Stimulated activated CD8-positive, alpha-beta memory T cell treated with anti-CD3 and anti-CD28 coated beads, Interleukin-4, amount 100 ng/mL, for 1 hour (primary cell): Measurements from ENCODE around the gene CTNNA3.

Experiments
- DNase-seq, 2 donors: peaks; one replicate each; pipeline ENCODE4 v3.0.0-alpha.2; 2020; ENCODE audit warnings: low read depth in 2 of 2, low spot score in 1 of 2

CTNNA3 gene

GRCh38 chr10:67141300-67141699 lies 554.7 kb downstream of the CTNNA3 start:
- no peak for DNase-seq

- DNase-seq, result no peak
Observed at GRCh38 chr10:67140641-67141040, 555.4 kb downstream of the CTNNA3 start.

DNA sequence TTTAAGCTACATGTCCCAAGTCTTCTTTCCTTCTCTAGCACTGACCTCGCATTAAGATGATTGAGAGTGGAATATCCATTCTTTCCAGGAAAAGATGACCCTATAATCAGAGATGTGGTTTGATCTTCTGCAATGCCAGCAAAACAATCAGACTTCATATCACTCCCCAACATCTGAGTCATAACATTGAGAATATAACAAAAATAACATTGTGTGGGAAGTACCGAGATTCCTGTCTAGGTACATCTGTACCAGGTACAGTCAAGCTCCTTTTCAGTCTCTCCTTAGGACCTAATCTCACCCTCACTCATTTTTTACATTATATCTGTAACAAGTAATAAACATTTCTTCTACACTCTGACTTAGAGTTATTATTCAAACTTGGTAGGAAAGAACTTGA lies 568.6 kb downstream of the CTNNA3 start:
- DNase-seq, result no peak

GRCh38 chr10:67119651-67120050 lies 576.3 kb downstream of the CTNNA3 start:
- DNase-seq, result no peak

GRCh38 chr10:67115972-67116371 lies 580.0 kb downstream of the CTNNA3 start:
- no peak for DNase-seq

- no peak for DNase-seq
Observed at GRCh38 chr10:67114945-67115344, 581.0 kb downstream of the CTNNA3 start.

GRCh38 chr10:67112765-67113164 lies 583.2 kb downstream of the CTNNA3 start:
- DNase-seq, result no peak

DNA sequence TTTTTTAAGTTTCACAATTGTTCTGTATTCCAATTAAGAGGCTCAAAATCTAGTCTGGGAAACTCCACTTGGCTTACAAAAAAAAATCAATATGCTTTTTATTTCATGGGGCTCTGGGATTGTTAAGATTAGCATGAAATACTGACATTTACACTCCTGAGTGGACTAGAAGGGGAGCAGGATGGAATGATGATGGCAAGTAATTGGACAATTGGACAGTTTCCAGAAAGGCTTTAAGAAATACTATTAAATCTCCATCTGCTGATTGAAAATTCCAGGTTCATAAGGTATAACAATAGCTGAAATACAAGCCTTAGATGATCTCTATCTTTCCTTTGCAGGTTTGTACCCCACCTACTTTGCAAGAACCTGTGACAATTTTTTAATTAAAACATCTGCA lies 585.7 kb downstream of the CTNNA3 start:
- no peak for DNase-seq

DNA sequence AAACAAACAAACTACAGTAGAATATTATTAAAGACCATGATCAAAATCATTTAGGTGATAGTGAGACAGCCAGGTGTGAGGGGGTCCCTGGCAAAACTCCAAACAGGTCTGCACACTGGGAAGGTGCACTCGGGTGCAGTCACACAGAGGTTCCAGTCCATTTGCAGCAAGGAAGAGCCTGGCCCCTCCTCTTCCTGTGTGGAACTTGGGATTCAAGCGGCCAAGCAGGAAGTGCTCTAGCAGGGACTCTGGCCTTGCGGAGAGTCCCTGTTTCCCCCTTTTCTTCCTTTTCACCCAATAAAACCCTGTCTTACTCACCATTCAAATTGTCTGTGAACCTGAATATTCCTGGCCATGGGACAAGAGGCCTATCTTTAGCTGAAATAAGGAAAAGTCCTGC lies 588.3 kb downstream of the CTNNA3 start:
- DNase-seq, result no peak

DNA sequence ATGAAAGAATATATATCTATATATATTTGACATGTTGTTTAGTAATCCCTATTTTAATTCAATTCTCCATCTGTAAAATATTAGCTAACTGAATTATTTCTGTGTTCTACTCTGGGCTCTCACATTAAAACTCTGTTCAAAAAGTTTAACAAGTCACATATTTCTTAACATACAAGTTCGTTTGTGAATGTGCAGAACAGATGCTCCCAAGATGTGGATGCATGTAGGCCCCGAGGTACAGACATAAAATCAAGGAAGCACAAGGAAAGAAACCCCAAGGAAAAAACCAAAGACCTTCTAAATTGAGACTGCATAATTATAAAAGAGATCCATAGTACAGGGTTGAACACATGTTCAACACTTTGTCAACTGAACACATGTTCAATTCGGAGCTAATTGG lies 595.0 kb downstream of the CTNNA3 start:
- DNase-seq, result no peak

- DNase-seq, result no peak
Observed at GRCh38 chr10:67098461-67098860, 597.5 kb downstream of the CTNNA3 start.

GRCh38 chr10:67095531-67095930 lies 600.5 kb downstream of the CTNNA3 start:
- DNase-seq, result no peak

- DNase-seq, result no peak
Observed at GRCh38 chr10:67088036-67088435, 608.0 kb downstream of the CTNNA3 start.

- DNase-seq, result no peak
Observed at GRCh38 chr10:67087135-67087425, 608.9 kb downstream of the CTNNA3 start.

- DNase-seq, result no peak
Observed at GRCh38 chr10:67086327-67087134, 609.5 kb downstream of the CTNNA3 start.

- DNase-seq, result no peak
Observed at GRCh38 chr10:67079126-67079525, 616.9 kb downstream of the CTNNA3 start.

- no peak for DNase-seq
Observed at GRCh38 chr10:67077376-67077775, 618.6 kb downstream of the CTNNA3 start.

- no peak for DNase-seq
Observed at GRCh38 chr10:67076144-67076543, 619.9 kb downstream of the CTNNA3 start.

GRCh38 chr10:67075491-67075971 lies 620.5 kb downstream of the CTNNA3 start:
- no peak for DNase-seq

DNA sequence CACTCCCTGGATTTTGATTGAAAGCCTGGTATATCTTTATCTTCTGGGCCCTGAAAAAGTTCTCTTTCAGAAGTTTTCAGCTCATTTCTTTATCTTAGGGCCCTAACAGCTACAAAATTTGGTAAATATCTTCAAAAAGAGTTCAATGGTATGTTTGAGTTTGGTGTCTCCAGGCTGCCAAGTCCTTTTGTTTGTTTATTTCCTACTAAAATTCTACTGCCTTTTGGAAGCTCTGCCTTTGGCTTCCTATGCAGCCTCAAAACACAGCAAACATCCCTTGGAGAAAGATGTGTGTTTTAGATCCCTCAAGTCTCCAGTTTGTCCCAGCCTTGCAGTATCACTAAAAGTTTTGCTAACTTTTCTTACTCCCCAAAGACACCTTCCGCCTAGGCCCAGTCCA lies 623.3 kb downstream of the CTNNA3 start:
- DNase-seq, result no peak

DNA sequence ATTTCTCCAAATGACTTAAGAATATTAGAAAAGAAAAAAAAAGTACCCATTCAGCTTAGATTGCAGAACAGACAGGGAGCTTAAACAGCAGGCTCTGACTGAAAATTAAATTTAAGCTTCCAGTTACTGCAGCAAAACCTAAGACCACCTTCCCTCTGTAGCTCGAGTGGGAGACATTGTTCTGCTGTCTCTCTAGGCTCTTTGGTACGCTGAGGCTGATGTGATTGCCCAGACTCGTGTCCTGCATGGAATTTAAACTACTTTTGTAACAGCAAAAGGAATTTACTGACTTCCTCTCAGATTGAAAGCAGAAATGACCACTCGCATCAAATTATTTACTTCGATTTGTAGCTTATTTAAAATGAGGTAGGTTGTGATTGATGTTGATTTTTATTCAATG lies 645.6 kb downstream of the CTNNA3 start:
- no peak for DNase-seq

GRCh38 chr10:67049988-67050387 lies 646.0 kb downstream of the CTNNA3 start:
- DNase-seq, result no peak

DNA sequence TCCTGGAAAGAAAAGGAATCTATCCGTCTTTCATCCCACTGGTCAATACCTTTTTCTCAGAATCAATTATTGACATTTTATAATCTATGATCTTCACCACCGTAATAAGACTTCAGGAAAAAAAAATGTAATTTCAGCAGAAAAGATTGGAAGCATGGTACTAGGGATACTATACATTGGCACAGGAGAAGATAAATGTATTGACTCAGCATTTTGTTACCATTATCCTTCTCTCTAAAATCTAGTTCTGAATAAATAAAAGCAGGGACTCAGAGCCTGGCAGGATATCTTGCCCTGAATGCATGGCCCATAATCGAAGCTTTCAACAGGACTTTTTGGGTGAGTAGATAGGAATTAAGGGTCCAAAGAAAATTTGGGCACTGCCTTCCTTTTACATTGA lies 649.5 kb downstream of the CTNNA3 start:
- no peak for DNase-seq
